Activated naive CD4-positive, alpha-beta T cell treated with anti-CD3 and anti-CD28 coated beads, Interleukin-2, amount 10 ng/mL, durations not matched to agents 7 days and 5 days (primary cell): ENCODE measurements around the gene CLEC16A.
A peak's percentile ranks its signal among the peaks of the same experiment; 100 is the strongest.

Experiments
- CTCF ChIA-PET: fragments of 350-600 bp; sonication (Branson Sonifier 250); formaldehyde crosslinking; loops from one replicate; lab custom pipeline; 2021; ENCODE audit warnings: antibody characterized with exemption; lab: Charles Lee
- DNase-seq: peaks from one replicate; pipeline ENCODE4 v3.0.0-alpha.2; 2020
- H3K27ac Mint-ChIP-seq: one replicate; pipeline ENCODE4 v1.8.0; 2021; ENCODE audit warnings: mild to moderate bottlenecking, moderate library complexity, mixed read lengths
- H3K27me3 Mint-ChIP-seq: one replicate; pipeline ENCODE4 v1.8.0; 2021; ENCODE audit warnings: mild to moderate bottlenecking, mixed read lengths
- H3K36me3 Mint-ChIP-seq: one replicate; pipeline ENCODE4 v1.8.0; 2021; ENCODE audit warnings: mixed read lengths
- H3K4me1 Mint-ChIP-seq: one replicate; pipeline ENCODE4 v1.8.0; 2021; ENCODE audit warnings: mixed read lengths
- H3K4me3 Mint-ChIP-seq: one replicate; pipeline ENCODE4 v1.8.0; 2021; ENCODE audit warnings: mild to moderate bottlenecking, moderate library complexity, mixed read lengths
- H3K9me3 Mint-ChIP-seq: one replicate; pipeline ENCODE4 v1.8.0; 2021; ENCODE audit warnings: mixed read lengths

The CLEC16A gene

GRCh38 chr16:11175787-11176341, 231.5 kb downstream of the CLEC16A start:
- H3K9me3 Mint-ChIP-seq: no peaks in the 10 kb centered on the region
- H3K4me1 Mint-ChIP-seq: peaks cover 50% of the 10 kb centered on the region
- peak; percentile 29 for DNase-seq
- CTCF ChIA-PET: no interaction called here
- H3K27ac Mint-ChIP-seq: peak overlapping the region; percentile 78
- H3K36me3 Mint-ChIP-seq: peaks cover 53% of the 10 kb centered on the region
- no peaks in the 10 kb centered on the region for H3K27me3 Mint-ChIP-seq
- no peak overlapping the region for H3K4me3 Mint-ChIP-seq

GRCh38 chr16:11177578-11178160, 233.3 kb downstream of the CLEC16A start:
- H3K27ac Mint-ChIP-seq: no peak overlapping the region
- DNase-seq: no peak
- peaks cover 57% of the 10 kb centered on the region for H3K4me1 Mint-ChIP-seq
- no peak overlapping the region for H3K4me3 Mint-ChIP-seq
- H3K9me3 Mint-ChIP-seq: no peaks in the 10 kb centered on the region
- H3K27me3 Mint-ChIP-seq: no peaks in the 10 kb centered on the region
- CTCF ChIA-PET: interaction anchor here (1.1 kb wide), 1 partner anchor 20 kb away, joined by 3 read pairs; no protein-coding TSS in a partner anchor
- H3K36me3 Mint-ChIP-seq: peaks cover 52% of the 10 kb centered on the region

GRCh38 chr16:11178424-11178823, 234.1 kb downstream of the CLEC16A start:
- Mint-ChIP-seq H3K9me3 (no peaks in the 10 kb centered on the region), H3K36me3 (peaks cover 50% of the 10 kb centered on the region), H3K27ac (no peak overlapping the region), H3K27me3 (no peaks in the 10 kb centered on the region), H3K4me3 (no peak overlapping the region), H3K4me1 (peaks cover 57% of the 10 kb centered on the region)
- CTCF ChIA-PET: no interaction called here
- no peak for DNase-seq

GRCh38 chr16:11179574-11179973, 235.2 kb downstream of the CLEC16A start:
- CTCF ChIA-PET: no interaction called here
- peaks cover 54% of the 10 kb centered on the region for H3K4me1 Mint-ChIP-seq
- no peak for DNase-seq
- H3K36me3 Mint-ChIP-seq: peaks cover 41% of the 10 kb centered on the region
- no peaks in the 10 kb centered on the region for H3K27me3 Mint-ChIP-seq
- H3K27ac Mint-ChIP-seq: no peak overlapping the region
- H3K9me3 Mint-ChIP-seq: no peaks in the 10 kb centered on the region
- no peak overlapping the region for H3K4me3 Mint-ChIP-seq

GRCh38 chr16:11180489-11180888, 236.1 kb downstream of the CLEC16A start:
- CTCF ChIA-PET: no interaction called here
- Mint-ChIP-seq H3K27me3 (no peaks in the 10 kb centered on the region), H3K4me3 (no peak overlapping the region), H3K4me1 (peaks cover 45% of the 10 kb centered on the region), H3K27ac (peak overlapping the region; percentile 5), H3K36me3 (peaks cover 34% of the 10 kb centered on the region), H3K9me3 (no peaks in the 10 kb centered on the region)
- no peak for DNase-seq

- CTCF ChIA-PET: interaction anchor here (1.1 kb wide), 1 partner anchor 67 kb away, joined by 3 read pairs; no protein-coding TSS in a partner anchor
- Mint-ChIP-seq H3K4me1 (peaks cover 36% of the 10 kb centered on the region), H3K4me3 (no peak overlapping the region), H3K27ac (peak overlapping the region; percentile 28), H3K36me3 (peaks cover 30% of the 10 kb centered on the region), H3K27me3 (no peaks in the 10 kb centered on the region), H3K9me3 (no peaks in the 10 kb centered on the region)
- no peak for DNase-seq
Observed at GRCh38 chr16:11181242-11181898, 237.0 kb downstream of the CLEC16A start.

GRCh38 chr16:11181899-11182279, 237.5 kb downstream of the CLEC16A start:
- CTCF ChIA-PET: interaction anchor here (1.1 kb wide), 1 partner anchor 66 kb away, joined by 3 read pairs; no protein-coding TSS in a partner anchor
- H3K36me3 Mint-ChIP-seq: peaks cover 26% of the 10 kb centered on the region
- peak overlapping the region; percentile 28 for H3K27ac Mint-ChIP-seq
- no peak overlapping the region for H3K4me3 Mint-ChIP-seq
- no peaks in the 10 kb centered on the region for H3K9me3 Mint-ChIP-seq
- H3K27me3 Mint-ChIP-seq: no peaks in the 10 kb centered on the region
- H3K4me1 Mint-ChIP-seq: peaks cover 31% of the 10 kb centered on the region
- no peak for DNase-seq

GRCh38 chr16:11182411-11182810, 238.0 kb downstream of the CLEC16A start:
- CTCF ChIA-PET: no interaction called here
- Mint-ChIP-seq H3K27ac (no peak overlapping the region), H3K36me3 (peaks cover 25% of the 10 kb centered on the region), H3K4me1 (peaks cover 28% of the 10 kb centered on the region), H3K27me3 (no peaks in the 10 kb centered on the region), H3K9me3 (no peaks in the 10 kb centered on the region), H3K4me3 (no peak overlapping the region)
- no peak for DNase-seq

- Mint-ChIP-seq H3K27ac (no peak overlapping the region), H3K4me3 (no peak overlapping the region), H3K9me3 (no peaks in the 10 kb centered on the region), H3K27me3 (no peaks in the 10 kb centered on the region), H3K36me3 (peaks cover 25% of the 10 kb centered on the region), H3K4me1 (peaks cover 26% of the 10 kb centered on the region)
- no peak for DNase-seq
- CTCF ChIA-PET: no interaction called here
Observed at GRCh38 chr16:11183035-11183812, 238.9 kb downstream of the CLEC16A start.

- Mint-ChIP-seq H3K36me3 (peaks cover 22% of the 10 kb centered on the region), H3K4me1 (peaks cover 26% of the 10 kb centered on the region), H3K4me3 (no peak overlapping the region), H3K27me3 (no peaks in the 10 kb centered on the region), H3K27ac (no peak overlapping the region), H3K9me3 (no peaks in the 10 kb centered on the region)
- CTCF ChIA-PET: no interaction called here
- no peak for DNase-seq
Observed at GRCh38 chr16:11183951-11184350, 239.6 kb downstream of the CLEC16A start.

- peaks cover 5% of the 10 kb centered on the region for H3K36me3 Mint-ChIP-seq
- peaks cover 8% of the 10 kb centered on the region for H3K27me3 Mint-ChIP-seq
- DNase-seq: no peak
- H3K27ac Mint-ChIP-seq: no peak overlapping the region
- CTCF ChIA-PET: interaction anchor here (0.8 to 1.4 kb wide), 2 partner anchors 18 to 31 kb away, joined by 4 read pairs; no protein-coding TSS in a partner anchor
- peaks cover 19% of the 10 kb centered on the region for H3K4me1 Mint-ChIP-seq
- H3K9me3 Mint-ChIP-seq: no peaks in the 10 kb centered on the region
- no peak overlapping the region for H3K4me3 Mint-ChIP-seq
Observed at GRCh38 chr16:11187522-11188023, 243.2 kb downstream of the CLEC16A start.

- peaks cover 19% of the 10 kb centered on the region for H3K27me3 Mint-ChIP-seq
- no peak overlapping the region for H3K27ac Mint-ChIP-seq
- H3K4me3 Mint-ChIP-seq: no peak overlapping the region
- no peaks in the 10 kb centered on the region for H3K9me3 Mint-ChIP-seq
- H3K36me3 Mint-ChIP-seq: peaks cover 5% of the 10 kb centered on the region
- DNase-seq: no peak
- CTCF ChIA-PET: interaction anchor here (1.1 to 1.9 kb wide), 4 partner anchors 16 to 67 kb away, joined by 3 to 6 read pairs (median 4); partner anchors contain the start of gene SOCS1
- peaks cover 32% of the 10 kb centered on the region for H3K4me1 Mint-ChIP-seq
Observed at GRCh38 chr16:11188801-11189740, 244.7 kb downstream of the CLEC16A start.
